Measurements from ENCODE around the gene BCAS3. TPM values are rescaled to one million over a fixed set of nuclear protein-coding genes. Genes with fewer than 3 reads are reported as not detected.

The BCAS3 gene
- total RNA-seq, 1 donor from 2014 or later = 30.5 TPM

DNA sequence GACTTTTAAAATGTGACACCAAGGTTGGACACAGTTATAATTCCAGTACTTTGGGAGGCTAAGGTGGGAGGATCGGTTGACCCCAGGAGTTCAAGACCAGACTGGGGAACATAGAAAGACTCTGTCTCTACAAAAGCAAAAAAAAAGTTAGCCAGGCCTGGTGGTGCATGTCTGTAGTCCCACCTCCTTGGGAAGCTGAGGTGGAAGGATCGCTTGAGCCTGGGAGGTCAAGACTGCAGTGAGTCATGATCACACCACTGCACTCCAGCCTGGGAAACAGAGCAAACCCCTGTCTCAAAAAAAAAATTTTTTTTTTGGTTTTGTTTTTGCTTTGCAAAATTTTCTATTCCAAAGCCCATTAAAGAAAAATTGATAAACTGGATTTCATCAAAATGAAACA is 281.4 kb downstream of the BCAS3 start:
- TF ChIP-seq, protein P1, sequence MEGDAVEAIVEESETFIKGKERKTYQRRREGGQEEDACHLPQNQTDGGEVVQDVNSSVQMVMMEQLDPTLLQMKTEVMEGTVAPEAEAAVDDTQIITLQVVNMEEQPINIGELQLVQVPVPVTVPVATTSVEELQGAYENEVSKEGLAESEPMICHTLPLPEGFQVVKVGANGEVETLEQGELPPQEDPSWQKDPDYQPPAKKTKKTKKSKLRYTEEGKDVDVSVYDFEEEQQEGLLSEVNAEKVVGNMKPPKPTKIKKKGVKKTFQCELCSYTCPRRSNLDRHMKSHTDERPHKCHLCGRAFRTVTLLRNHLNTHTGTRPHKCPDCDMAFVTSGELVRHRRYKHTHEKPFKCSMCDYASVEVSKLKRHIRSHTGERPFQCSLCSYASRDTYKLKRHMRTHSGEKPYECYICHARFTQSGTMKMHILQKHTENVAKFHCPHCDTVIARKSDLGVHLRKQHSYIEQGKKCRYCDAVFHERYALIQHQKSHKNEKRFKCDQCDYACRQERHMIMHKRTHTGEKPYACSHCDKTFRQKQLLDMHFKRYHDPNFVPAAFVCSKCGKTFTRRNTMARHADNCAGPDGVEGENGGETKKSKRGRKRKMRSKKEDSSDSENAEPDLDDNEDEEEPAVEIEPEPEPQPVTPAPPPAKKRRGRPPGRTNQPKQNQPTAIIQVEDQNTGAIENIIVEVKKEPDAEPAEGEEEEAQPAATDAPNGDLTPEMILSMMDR (conservative IDR thresholded peaks at IDR 0.05) = no peak
- H3K27me3 Mint-ChIP-seq (ENCODE audit: low read depth) = no peaks in the 10 kb centered on the region
- H3K27ac Mint-ChIP-seq (ENCODE audit: unreplicated experiment) = no peak overlapping the region
- peaks cover 28% of the 10 kb centered on the region for H3K36me3 Mint-ChIP-seq (ENCODE audit: low read depth)
- H3K9me3 Mint-ChIP-seq = peaks cover 9% of the 10 kb centered on the region
- peaks cover 9% of the 10 kb centered on the region for H3K4me1 Mint-ChIP-seq
- no peak overlapping the region for H3K4me3 Mint-ChIP-seq
- no peak for DNase-seq (ENCODE audit: low read depth, low spot score)

DNA sequence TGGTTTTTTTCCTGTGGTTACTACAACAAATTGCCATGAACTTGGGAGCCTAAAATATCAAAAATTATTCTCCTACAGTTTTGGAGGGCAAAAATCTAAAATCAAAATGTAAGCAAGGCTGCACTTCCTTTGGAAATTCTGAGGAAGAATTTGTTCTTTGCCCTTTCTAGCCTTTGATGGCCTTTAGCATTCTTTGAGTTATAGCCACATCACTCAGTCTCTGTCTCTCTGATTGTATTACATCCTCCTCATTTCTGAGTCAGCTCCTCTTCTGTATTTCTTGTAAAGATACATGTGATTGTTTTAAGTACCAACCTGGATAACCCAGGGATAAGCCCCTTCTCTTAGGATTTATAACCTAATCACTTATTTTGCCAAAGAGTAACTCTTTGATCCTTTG is 282.0 kb downstream of the BCAS3 start:
- Mint-ChIP-seq H3K27me3 (ENCODE audit: low read depth) (no peaks in the 10 kb centered on the region), H3K9me3 (peaks cover 12% of the 10 kb centered on the region), H3K27ac (ENCODE audit: unreplicated experiment) (peak overlapping the region; percentile 40), H3K4me3 (no peak overlapping the region), H3K36me3 (ENCODE audit: low read depth) (peaks cover 32% of the 10 kb centered on the region), H3K4me1 (peaks cover 9% of the 10 kb centered on the region)
- no peak for DNase-seq (ENCODE audit: low read depth, low spot score)
- TF ChIP-seq, protein P1 (conservative IDR thresholded peaks at IDR 0.05) = no peak

- peaks cover 9% of the 10 kb centered on the region for H3K4me1 Mint-ChIP-seq
- no peak for DNase-seq (ENCODE audit: low read depth, low spot score)
- H3K4me3 Mint-ChIP-seq = no peak overlapping the region
- TF ChIP-seq, protein P1 (conservative IDR thresholded peaks at IDR 0.05) = no peak
- peaks cover 18% of the 10 kb centered on the region for H3K9me3 Mint-ChIP-seq
- no peak overlapping the region for H3K27ac Mint-ChIP-seq (ENCODE audit: unreplicated experiment)
- peaks cover 35% of the 10 kb centered on the region for H3K36me3 Mint-ChIP-seq (ENCODE audit: low read depth)
- H3K27me3 Mint-ChIP-seq (ENCODE audit: low read depth) = no peaks in the 10 kb centered on the region
Observed at GRCh38 chr17:60960398-60961065, 282.9 kb downstream of the BCAS3 start.

GRCh38 chr17:60964160-60964559 is 286.5 kb downstream of the BCAS3 start:
- Mint-ChIP-seq H3K27ac (ENCODE audit: unreplicated experiment) (no peak overlapping the region), H3K9me3 (peaks cover 38% of the 10 kb centered on the region), H3K36me3 (ENCODE audit: low read depth) (peaks cover 49% of the 10 kb centered on the region), H3K4me1 (peaks cover 6% of the 10 kb centered on the region), H3K4me3 (no peak overlapping the region), H3K27me3 (ENCODE audit: low read depth) (no peaks in the 10 kb centered on the region)
- TF ChIP-seq, protein P1 (conservative IDR thresholded peaks at IDR 0.05) = no peak
- DNase-seq (ENCODE audit: low read depth, low spot score) = no peak

DNA sequence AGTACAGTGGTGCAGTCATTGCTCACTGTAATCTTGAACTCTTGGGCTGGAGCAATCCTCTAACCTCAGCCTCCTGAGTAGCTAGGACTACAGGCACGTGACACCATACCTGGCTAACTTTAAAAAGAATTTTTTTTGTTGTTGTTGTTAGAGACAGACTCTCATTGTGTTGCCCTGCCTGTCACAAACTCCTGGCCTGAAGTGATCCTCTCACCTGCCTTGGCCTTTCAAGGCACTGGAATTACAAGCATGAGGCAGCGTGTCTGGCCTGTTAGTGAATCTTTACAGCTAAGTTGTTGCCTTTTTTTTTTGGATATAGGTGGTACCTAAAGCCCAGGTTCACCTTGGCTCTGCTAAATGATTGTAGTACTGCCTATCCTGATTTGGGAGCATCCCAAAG is 290.6 kb downstream of the BCAS3 start:
- no peak for DNase-seq (ENCODE audit: low read depth, low spot score)
- TF ChIP-seq, protein P1 (conservative IDR thresholded peaks at IDR 0.05) = no peak
- peaks cover 10% of the 10 kb centered on the region for H3K4me1 Mint-ChIP-seq
- peaks cover 41% of the 10 kb centered on the region for H3K9me3 Mint-ChIP-seq
- no peaks in the 10 kb centered on the region for H3K27me3 Mint-ChIP-seq (ENCODE audit: low read depth)
- H3K27ac Mint-ChIP-seq (ENCODE audit: unreplicated experiment) = no peak overlapping the region
- H3K36me3 Mint-ChIP-seq (ENCODE audit: low read depth) = peaks cover 44% of the 10 kb centered on the region
- no peak overlapping the region for H3K4me3 Mint-ChIP-seq
